ENCODE measurements around the gene ZNF778.

Gene ZNF778

GRCh38 chr16:89283449-89283848 is 65.9 kb downstream of the ZNF778 start:
- H3K4me1 ChIP-seq (ENCODE audit: control insufficient read depth, insufficient read depth, low read depth, low read length) = peaks cover 3% of the 10 kb centered on the region
- H3K9ac ChIP-seq (ENCODE audit: low read length) = no peak overlapping the region
- no peak overlapping the region for H2BK120ac ChIP-seq (ENCODE audit: low read depth, low read length)
- no peak overlapping the region for H3K23ac ChIP-seq (ENCODE audit: low read length in 2 of 2)
- H3K79me1 ChIP-seq (replicated peaks; ENCODE audit: low read length, poor library complexity, severe bottlenecking) = peaks cover 44% of the 10 kb centered on the region
- H3K4me2 ChIP-seq (ENCODE audit: low read length, poor library complexity, severe bottlenecking) = no peak overlapping the region
- no peak for DNase-seq
- no peak overlapping the region for H2BK12ac ChIP-seq (ENCODE audit: low read length in 2 of 2)
- H4K91ac ChIP-seq (ENCODE audit: low read length) = no peak overlapping the region
- H3K9me3 ChIP-seq (ENCODE audit: control insufficient read depth, low read length) = no peaks in the 10 kb centered on the region
- no peak overlapping the region for H2AK5ac ChIP-seq (ENCODE audit: low read length, severe bottlenecking)
- no peak overlapping the region for H3K4ac ChIP-seq (ENCODE audit: low read depth in 1 of 2, low read length in 2 of 2)
- H4K8ac ChIP-seq (ENCODE audit: low read length) = peak overlapping the region; percentile 36
- H3K27me3 ChIP-seq (ENCODE audit: control insufficient read depth in 1 of 2, insufficient read depth in 1 of 2, low read length in 2 of 2) = no peaks in the 10 kb centered on the region
- WGBS = 93% methylated on average over 20 of the region's 20 CpGs
- no peak overlapping the region for H3K27ac ChIP-seq (ENCODE audit: low read length, poor library complexity, severe bottlenecking)
- no peak overlapping the region for H3K14ac ChIP-seq (ENCODE audit: low read length in 2 of 2)
- H2AFZ ChIP-seq (ENCODE audit: low read depth, low read length) = no peak overlapping the region
- H3K4me3 ChIP-seq (ENCODE audit: insufficient read depth in 1 of 2, low read depth in 1 of 2, low read length in 2 of 2) = no peak overlapping the region
- no peak overlapping the region for H3K18ac ChIP-seq (ENCODE audit: low read depth in 1 of 2, low read length in 2 of 2)
- H3K36me3 ChIP-seq (ENCODE audit: control insufficient read depth in 1 of 2, insufficient read depth in 2 of 2, low read depth in 1 of 2, low read length in 2 of 2) = peaks cover 82 to 88% of the 10 kb centered on the region in 2 experiments
- H2BK15ac ChIP-seq (ENCODE audit: low read depth, poor library complexity, severe bottlenecking) = no peak overlapping the region
- no peak overlapping the region for H2BK5ac ChIP-seq (ENCODE audit: low read depth, low read length, poor library complexity, severe bottlenecking)

- Histone ChIP-seq H3K4me3 (ENCODE audit: insufficient read depth in 1 of 2, low read depth in 1 of 2, low read length in 2 of 2) (no peak overlapping the region), H3K4ac (ENCODE audit: low read depth in 1 of 2, low read length in 2 of 2) (no peak overlapping the region), H3K4me2 (ENCODE audit: low read length, poor library complexity, severe bottlenecking) (no peak overlapping the region), H2BK15ac (ENCODE audit: low read depth, poor library complexity, severe bottlenecking) (no peak overlapping the region), H2AK5ac (ENCODE audit: low read length, severe bottlenecking) (no peak overlapping the region), H3K36me3 (ENCODE audit: control insufficient read depth in 1 of 2, insufficient read depth in 2 of 2, low read depth in 1 of 2, low read length in 2 of 2) (peaks cover 85 to 88% of the 10 kb centered on the region in 2 experiments), H3K23ac (ENCODE audit: low read length in 2 of 2) (no peak overlapping the region), H3K9ac (ENCODE audit: low read length) (no peak overlapping the region), H3K4me1 (ENCODE audit: control insufficient read depth, insufficient read depth, low read depth, low read length) (no peaks in the 10 kb centered on the region), H3K9me3 (ENCODE audit: control insufficient read depth, low read length) (no peaks in the 10 kb centered on the region), H2BK120ac (ENCODE audit: low read depth, low read length) (no peak overlapping the region), H2BK5ac (ENCODE audit: low read depth, low read length, poor library complexity, severe bottlenecking) (no peak overlapping the region), H3K27me3 (ENCODE audit: control insufficient read depth in 1 of 2, insufficient read depth in 1 of 2, low read length in 2 of 2) (no peaks in the 10 kb centered on the region), H4K91ac (ENCODE audit: low read length) (no peak overlapping the region), H3K14ac (ENCODE audit: low read length in 2 of 2) (no peak overlapping the region), H3K27ac (ENCODE audit: low read length, poor library complexity, severe bottlenecking) (no peak overlapping the region), H2BK12ac (ENCODE audit: low read length in 2 of 2) (no peak overlapping the region), H3K18ac (ENCODE audit: low read depth in 1 of 2, low read length in 2 of 2) (no peak overlapping the region), H2AFZ (ENCODE audit: low read depth, low read length) (no peak overlapping the region), H4K8ac (ENCODE audit: low read length) (no peak overlapping the region), H3K79me1 (replicated peaks; ENCODE audit: low read length, poor library complexity, severe bottlenecking) (peaks cover 47% of the 10 kb centered on the region)
- 97% methylated on average over 17 of the region's 17 CpGs for WGBS
- no peak for DNase-seq
Measured at GRCh38 chr16:89285381-89285780, 67.9 kb downstream of the ZNF778 start.

- Histone ChIP-seq H3K27ac (ENCODE audit: low read length, poor library complexity, severe bottlenecking) (no peak overlapping the region), H3K9ac (ENCODE audit: low read length) (no peak overlapping the region), H3K18ac (ENCODE audit: low read depth in 1 of 2, low read length in 2 of 2) (no peak overlapping the region), H3K4me1 (ENCODE audit: control insufficient read depth, insufficient read depth, low read depth, low read length) (peaks cover 2% of the 10 kb centered on the region), H3K4ac (ENCODE audit: low read depth in 1 of 2, low read length in 2 of 2) (no peak overlapping the region), H3K36me3 (ENCODE audit: control insufficient read depth in 1 of 2, insufficient read depth in 2 of 2, low read depth in 1 of 2, low read length in 2 of 2) (peaks cover 82 to 85% of the 10 kb centered on the region in 2 experiments), H2AFZ (ENCODE audit: low read depth, low read length) (no peak overlapping the region), H3K79me1 (replicated peaks; ENCODE audit: low read length, poor library complexity, severe bottlenecking) (peaks cover 51% of the 10 kb centered on the region), H3K4me2 (ENCODE audit: low read length, poor library complexity, severe bottlenecking) (no peak overlapping the region), H3K9me3 (ENCODE audit: control insufficient read depth, low read length) (no peaks in the 10 kb centered on the region), H3K23ac (ENCODE audit: low read length in 2 of 2) (no peak overlapping the region), H4K8ac (ENCODE audit: low read length) (no peak overlapping the region), H2BK12ac (ENCODE audit: low read length in 2 of 2) (no peak overlapping the region), H3K27me3 (ENCODE audit: control insufficient read depth in 1 of 2, insufficient read depth in 1 of 2, low read length in 2 of 2) (no peaks in the 10 kb centered on the region), H4K91ac (ENCODE audit: low read length) (no peak overlapping the region), H2BK5ac (ENCODE audit: low read depth, low read length, poor library complexity, severe bottlenecking) (no peak overlapping the region), H3K14ac (ENCODE audit: low read length in 2 of 2) (no peak overlapping the region), H2BK15ac (ENCODE audit: low read depth, poor library complexity, severe bottlenecking) (no peak overlapping the region), H2AK5ac (ENCODE audit: low read length, severe bottlenecking) (no peak overlapping the region), H2BK120ac (ENCODE audit: low read depth, low read length) (no peak overlapping the region), H3K4me3 (ENCODE audit: insufficient read depth in 1 of 2, low read depth in 1 of 2, low read length in 2 of 2) (no peak overlapping the region)
- WGBS = 96% methylated on average over 25 of the region's 25 CpGs
- no peak for DNase-seq
Measured at GRCh38 chr16:89286096-89286495, 68.6 kb downstream of the ZNF778 start.
